ENCODE results near the gene PLA2G4E.

The PLA2G4E gene

GRCh38 chr15:42062284-42062806 is 41.5 kb upstream of the PLA2G4E start:
- no peak overlapping the region for H3K4me3 ChIP-seq (ENCODE audit: low read length in 2 of 2)
- no peak overlapping the region for H3K27ac ChIP-seq (ENCODE audit: low read length)
- H3K4me1 ChIP-seq (ENCODE audit: control insufficient read depth, insufficient read depth, low read length) = no peaks in the 10 kb centered on the region
- H3K27me3 ChIP-seq (ENCODE audit: control insufficient read depth in 1 of 2, insufficient read depth in 2 of 2, low read length in 2 of 2) = peaks cover 5 to 11% of the 10 kb centered on the region in 2 donors
- H3K9ac ChIP-seq (ENCODE audit: low read length in 2 of 2) = no peak overlapping the region
- H3K36me3 ChIP-seq (ENCODE audit: control insufficient read depth in 2 of 2, insufficient read depth in 2 of 2, low read length in 2 of 2) = no peaks in the 10 kb centered on the region
- no peaks in the 10 kb centered on the region for H3K9me3 ChIP-seq (ENCODE audit: control insufficient read depth in 2 of 2, low read length in 2 of 2)

DNA sequence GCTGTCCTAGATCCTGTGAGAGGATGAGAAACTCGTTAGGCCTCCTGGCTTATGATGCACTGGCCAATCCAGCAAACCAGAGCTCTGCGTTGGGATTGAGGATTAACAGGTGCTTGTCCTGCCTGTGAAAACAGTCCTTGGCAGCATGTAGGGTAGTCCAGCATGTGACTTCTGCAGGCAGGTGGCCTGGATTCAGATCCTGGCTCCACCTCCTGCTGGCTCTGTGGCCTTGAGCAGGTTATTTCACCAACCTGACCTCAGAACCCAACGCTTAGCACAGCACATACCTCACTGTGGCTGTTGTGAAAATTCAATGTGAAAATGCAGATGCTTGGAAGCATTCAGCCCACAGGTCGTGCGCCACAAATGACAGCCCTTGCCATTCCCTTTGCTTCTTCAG is 40.0 kb upstream of the PLA2G4E start:
- Histone ChIP-seq H3K4me3 (ENCODE audit: low read length in 2 of 2) (no peak overlapping the region), H3K27ac (ENCODE audit: low read length) (no peak overlapping the region), H3K36me3 (ENCODE audit: control insufficient read depth in 2 of 2, insufficient read depth in 2 of 2, low read length in 2 of 2) (no peaks in the 10 kb centered on the region), H3K9ac (ENCODE audit: low read length in 2 of 2) (no peak overlapping the region), H3K9me3 (ENCODE audit: control insufficient read depth in 2 of 2, low read length in 2 of 2) (no peaks in the 10 kb centered on the region), H3K27me3 (ENCODE audit: control insufficient read depth in 1 of 2, insufficient read depth in 2 of 2, low read length in 2 of 2) (peaks cover 17 to 18% of the 10 kb centered on the region in 2 donors), H3K4me1 (ENCODE audit: control insufficient read depth, insufficient read depth, low read length) (peaks cover 4% of the 10 kb centered on the region)

- no peak overlapping the region for H3K4me3 ChIP-seq (ENCODE audit: low read length in 2 of 2)
- H3K9me3 ChIP-seq (ENCODE audit: control insufficient read depth in 2 of 2, low read length in 2 of 2) = no peaks in the 10 kb centered on the region
- H3K9ac ChIP-seq (ENCODE audit: low read length in 2 of 2) = no peak overlapping the region
- H3K36me3 ChIP-seq (ENCODE audit: control insufficient read depth in 2 of 2, insufficient read depth in 2 of 2, low read length in 2 of 2) = no peaks in the 10 kb centered on the region
- H3K27ac ChIP-seq (ENCODE audit: low read length) = no peak overlapping the region
- H3K4me1 ChIP-seq (ENCODE audit: control insufficient read depth, insufficient read depth, low read length) = peaks cover 4% of the 10 kb centered on the region
- H3K27me3 ChIP-seq (ENCODE audit: control insufficient read depth in 1 of 2, insufficient read depth in 2 of 2, low read length in 2 of 2) = peaks cover 16 to 20% of the 10 kb centered on the region in 2 donors
Measured at GRCh38 chr15:42060477-42060763, 39.6 kb upstream of the PLA2G4E start.

- H3K27ac ChIP-seq (ENCODE audit: low read length) = no peak overlapping the region
Measured at GRCh38 chr15:42059661-42060476, 39.0 kb upstream of the PLA2G4E start.

DNA sequence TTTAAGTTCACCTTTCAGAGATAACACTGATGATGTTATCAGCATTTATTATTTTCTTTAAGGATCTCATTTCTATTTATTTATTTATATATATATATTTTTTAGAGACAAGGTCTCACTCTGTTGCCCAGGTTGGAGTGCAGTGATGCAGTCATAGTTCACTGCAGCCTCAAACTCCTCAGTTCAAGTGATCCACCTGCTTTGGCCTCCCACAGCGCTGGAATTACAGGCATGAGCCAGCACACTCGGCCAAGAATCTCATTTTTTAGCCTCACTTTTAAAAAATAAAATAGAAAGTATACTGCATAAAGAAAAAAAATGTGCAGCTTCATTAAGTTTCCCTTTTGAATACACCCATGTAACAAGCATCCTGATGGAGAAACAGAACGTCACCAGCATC is 37.9 kb upstream of the PLA2G4E start:
- Histone ChIP-seq H3K36me3 (ENCODE audit: control insufficient read depth in 2 of 2, insufficient read depth in 2 of 2, low read length in 2 of 2) (no peaks in the 10 kb centered on the region), H3K9me3 (ENCODE audit: control insufficient read depth in 2 of 2, low read length in 2 of 2) (no peaks in the 10 kb centered on the region), H3K9ac (ENCODE audit: low read length in 2 of 2) (no peak overlapping the region), H3K27me3 (ENCODE audit: control insufficient read depth in 1 of 2, insufficient read depth in 2 of 2, low read length in 2 of 2) (peaks cover 16 to 23% of the 10 kb centered on the region in 2 donors), H3K4me3 (ENCODE audit: low read length in 2 of 2) (no peak overlapping the region), H3K27ac (ENCODE audit: low read length) (no peak overlapping the region), H3K4me1 (ENCODE audit: control insufficient read depth, insufficient read depth, low read length) (peaks cover 4% of the 10 kb centered on the region)

More at GRCh38 chr15:42059661-42060476, 39.0 kb upstream of the PLA2G4E start:
- Histone ChIP-seq H3K36me3 (ENCODE audit: control insufficient read depth in 2 of 2, insufficient read depth in 2 of 2, low read length in 2 of 2) (no peaks in the 10 kb centered on the region), H3K4me3 (ENCODE audit: low read length in 2 of 2) (no peak overlapping the region), H3K27me3 (ENCODE audit: control insufficient read depth in 1 of 2, insufficient read depth in 2 of 2, low read length in 2 of 2) (peaks cover 16 to 23% of the 10 kb centered on the region in 2 donors), H3K4me1 (ENCODE audit: control insufficient read depth, insufficient read depth, low read length) (peaks cover 4% of the 10 kb centered on the region), H3K9me3 (ENCODE audit: control insufficient read depth in 2 of 2, low read length in 2 of 2) (no peaks in the 10 kb centered on the region), H3K9ac (ENCODE audit: low read length in 2 of 2) (no peak overlapping the region)

- H3K27me3 ChIP-seq (ENCODE audit: control insufficient read depth in 1 of 2, insufficient read depth in 2 of 2, low read length in 2 of 2) = peaks cover 14 to 23% of the 10 kb centered on the region in 2 donors
- no peak overlapping the region for H3K27ac ChIP-seq (ENCODE audit: low read length)
- peaks cover 4% of the 10 kb centered on the region for H3K4me1 ChIP-seq (ENCODE audit: control insufficient read depth, insufficient read depth, low read length)
- H3K9ac ChIP-seq (ENCODE audit: low read length in 2 of 2) = no peak overlapping the region
- no peaks in the 10 kb centered on the region for H3K9me3 ChIP-seq (ENCODE audit: control insufficient read depth in 2 of 2, low read length in 2 of 2)
- H3K36me3 ChIP-seq (ENCODE audit: control insufficient read depth in 2 of 2, insufficient read depth in 2 of 2, low read length in 2 of 2) = no peaks in the 10 kb centered on the region
- no peak overlapping the region for H3K4me3 ChIP-seq (ENCODE audit: low read length in 2 of 2)
Measured at GRCh38 chr15:42057799-42058646, 37.2 kb upstream of the PLA2G4E start.

DNA sequence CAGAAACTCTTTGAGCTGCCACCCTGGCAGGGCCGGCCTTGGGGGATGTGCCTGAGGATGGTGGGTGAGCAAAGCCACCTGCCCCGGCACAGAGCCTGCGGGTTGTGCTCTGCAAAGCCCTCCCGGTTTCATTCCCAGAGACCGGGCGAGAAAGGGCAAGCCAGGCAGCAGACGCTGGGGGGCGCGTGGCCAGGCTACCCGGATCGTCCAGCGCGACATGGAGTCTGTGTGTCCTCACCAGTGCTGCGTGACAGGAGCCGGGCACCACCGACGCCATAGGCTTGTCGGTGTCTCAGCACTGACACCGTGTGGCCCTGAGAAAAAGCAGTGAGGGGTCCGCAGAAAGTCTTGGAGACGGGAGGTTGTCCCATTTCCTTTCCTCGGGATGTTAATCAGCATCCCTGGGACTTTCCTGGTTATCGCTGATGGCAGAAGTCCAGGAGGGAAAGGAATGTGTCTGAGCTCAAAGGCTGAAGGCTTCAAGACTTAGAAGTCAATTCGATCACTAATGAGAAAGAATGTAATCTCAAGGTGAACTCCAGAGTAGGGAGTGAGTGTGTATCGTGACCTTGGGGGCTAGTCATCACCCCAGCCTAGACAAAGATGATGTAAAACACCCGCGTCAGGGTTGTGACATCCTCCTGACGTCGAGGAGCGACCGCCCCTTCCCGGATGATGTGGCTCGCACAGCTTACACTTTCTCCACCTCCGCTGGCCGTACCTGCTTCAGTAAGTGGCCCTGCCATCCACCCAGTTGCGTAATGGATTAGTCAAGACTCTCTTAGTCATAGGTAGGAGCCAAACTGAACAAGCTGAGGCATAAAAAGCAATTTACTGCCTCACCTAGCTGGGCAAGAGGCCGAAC is 36.3 kb upstream of the PLA2G4E start:
- no peaks in the 10 kb centered on the region for H3K36me3 ChIP-seq (ENCODE audit: control insufficient read depth in 2 of 2, insufficient read depth in 2 of 2, low read length in 2 of 2)
- peaks cover 4% of the 10 kb centered on the region for H3K4me1 ChIP-seq (ENCODE audit: control insufficient read depth, insufficient read depth, low read length)
- no peak overlapping the region for H3K27ac ChIP-seq (ENCODE audit: low read length)
- peak overlapping the region in 1 of 2 donors; percentile 64 for H3K4me3 ChIP-seq (ENCODE audit: low read length in 2 of 2)
- peaks cover 14 to 23% of the 10 kb centered on the region in 2 donors for H3K27me3 ChIP-seq (ENCODE audit: control insufficient read depth in 1 of 2, insufficient read depth in 2 of 2, low read length in 2 of 2)
- no peaks in the 10 kb centered on the region for H3K9me3 ChIP-seq (ENCODE audit: control insufficient read depth in 2 of 2, low read length in 2 of 2)
- no peak overlapping the region for H3K9ac ChIP-seq (ENCODE audit: low read length in 2 of 2)

- H3K4me3 ChIP-seq (ENCODE audit: low read length in 2 of 2) = no peak overlapping the region
- peaks cover 4% of the 10 kb centered on the region for H3K4me1 ChIP-seq (ENCODE audit: control insufficient read depth, insufficient read depth, low read length)
- no peak overlapping the region for H3K27ac ChIP-seq (ENCODE audit: low read length)
- H3K27me3 ChIP-seq (ENCODE audit: control insufficient read depth in 1 of 2, insufficient read depth in 2 of 2, low read length in 2 of 2) = peaks cover 14 to 27% of the 10 kb centered on the region in 2 donors
- H3K9me3 ChIP-seq (ENCODE audit: control insufficient read depth in 2 of 2, low read length in 2 of 2) = no peaks in the 10 kb centered on the region
- no peaks in the 10 kb centered on the region for H3K36me3 ChIP-seq (ENCODE audit: control insufficient read depth in 2 of 2, insufficient read depth in 2 of 2, low read length in 2 of 2)
- no peak overlapping the region for H3K9ac ChIP-seq (ENCODE audit: low read length in 2 of 2)
Measured at GRCh38 chr15:42053914-42054313, 33.1 kb upstream of the PLA2G4E start.

DNA sequence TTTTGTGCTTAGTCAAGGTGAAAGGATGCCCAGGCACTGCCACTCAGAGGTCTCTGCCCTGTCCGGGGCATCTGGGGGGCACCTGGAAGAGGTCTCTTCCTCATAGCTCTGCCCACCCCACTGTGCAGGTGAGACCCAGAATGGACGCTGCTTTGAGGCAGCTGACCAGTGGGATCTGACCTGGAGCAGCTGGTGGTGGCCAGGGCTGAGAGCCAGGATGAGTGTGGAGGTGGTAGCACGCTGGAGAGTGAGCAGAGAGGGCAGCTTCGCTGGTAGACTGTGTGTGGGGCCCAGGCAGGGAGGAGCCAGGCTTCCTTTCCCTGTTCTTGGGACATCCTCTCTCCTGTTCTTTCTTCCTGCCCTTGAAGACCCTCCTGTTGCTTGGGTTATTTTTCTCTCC is 32.2 kb upstream of the PLA2G4E start:
- H3K27ac ChIP-seq (ENCODE audit: low read length) = no peak overlapping the region
- no peak overlapping the region for H3K9ac ChIP-seq (ENCODE audit: low read length in 2 of 2)
- H3K9me3 ChIP-seq (ENCODE audit: control insufficient read depth in 2 of 2, low read length in 2 of 2) = no peaks in the 10 kb centered on the region
- H3K36me3 ChIP-seq (ENCODE audit: control insufficient read depth in 2 of 2, insufficient read depth in 2 of 2, low read length in 2 of 2) = no peaks in the 10 kb centered on the region
- H3K4me1 ChIP-seq (ENCODE audit: control insufficient read depth, insufficient read depth, low read length) = peaks cover 4% of the 10 kb centered on the region
- no peak overlapping the region for H3K4me3 ChIP-seq (ENCODE audit: low read length in 2 of 2)
- H3K27me3 ChIP-seq (ENCODE audit: control insufficient read depth in 1 of 2, insufficient read depth in 2 of 2, low read length in 2 of 2) = peaks cover 14 to 27% of the 10 kb centered on the region in 2 donors

Data from stomach smooth muscle (tissue), 2 donors.